ENCODE data around the gene ATF7IP. TPM values are rescaled to one million over a fixed set of nuclear protein-coding genes. Genes with fewer than 3 reads are reported as not detected.

ATF7IP gene
- total RNA-seq, 2 experiments from 2014 or later, result 99.8 to 104 TPM

GRCh38 chr12:14418451-14418890 is 53.0 kb downstream of the ATF7IP start:
- Mint-ChIP-seq H3K27me3 (ENCODE audit: low read depth) (no peaks in the 10 kb centered on the region), H3K36me3 (ENCODE audit: low read depth) (peaks cover 55% of the 10 kb centered on the region), H3K27ac (peak overlapping the region; percentile 57), H3K9me3 (ENCODE audit: insufficient read depth) (peaks cover 21% of the 10 kb centered on the region), H3K4me3 (peak overlapping the region; percentile 42), H3K4me1 (ENCODE audit: low read depth) (peaks cover 57% of the 10 kb centered on the region)
- POLR2A ChIA-PET, result interaction anchor here (1.1 to 2.7 kb wide), 8 partner anchors 16 to 355 kb away, joined by 3 to 19 read pairs (median 6); partner anchors contain the start of gene ATF7IP
- DNase-seq, result no peak
- CTCF ChIA-PET, result interaction anchor here (0.6 to 3.0 kb wide), 9 partner anchors 18 to 180 kb away, joined by 3 to 49 read pairs (median 8); partner anchors contain the start of gene ATF7IP
- peak; percentile 47 for ATAC-seq

GRCh38 chr12:14422516-14423230 is 57.2 kb downstream of the ATF7IP start:
- DNase-seq (no peak), ATAC-seq (no peak)
- peaks cover 77% of the 10 kb centered on the region for H3K36me3 Mint-ChIP-seq (ENCODE audit: low read depth)
- no peak overlapping the region for H3K4me3 Mint-ChIP-seq
- CTCF ChIA-PET, result interaction anchor here (0.9 to 3.6 kb wide), 4 partner anchors 32 to 185 kb away, joined by 5 to 15 read pairs (median 5); partner anchors contain the start of gene ATF7IP
- no peaks in the 10 kb centered on the region for H3K27me3 Mint-ChIP-seq (ENCODE audit: low read depth)
- no peak overlapping the region for H3K27ac Mint-ChIP-seq
- peaks cover 38% of the 10 kb centered on the region for H3K4me1 Mint-ChIP-seq (ENCODE audit: low read depth)
- POLR2A ChIA-PET, result no interaction called here
- peaks cover 37% of the 10 kb centered on the region for H3K9me3 Mint-ChIP-seq (ENCODE audit: insufficient read depth)

GRCh38 chr12:14424545-14424944 is 59.1 kb downstream of the ATF7IP start:
- H3K4me1 Mint-ChIP-seq (ENCODE audit: low read depth), result peaks cover 45% of the 10 kb centered on the region
- ATAC-seq (no peak), DNase-seq (no peak)
- peaks cover 88% of the 10 kb centered on the region for H3K36me3 Mint-ChIP-seq (ENCODE audit: low read depth)
- no peak overlapping the region for H3K4me3 Mint-ChIP-seq
- H3K27me3 Mint-ChIP-seq (ENCODE audit: low read depth), result no peaks in the 10 kb centered on the region
- H3K27ac Mint-ChIP-seq, result no peak overlapping the region
- H3K9me3 Mint-ChIP-seq (ENCODE audit: insufficient read depth), result peaks cover 44% of the 10 kb centered on the region
- ChIA-PET CTCF (interaction anchor here (0.8 to 1.1 kb wide), 2 partner anchors 10 to 187 kb away, joined by 3 read pairs; no protein-coding TSS in a partner anchor), POLR2A (no interaction called here)

- H3K9me3 Mint-ChIP-seq (ENCODE audit: insufficient read depth), result peaks cover 40% of the 10 kb centered on the region
- H3K4me1 Mint-ChIP-seq (ENCODE audit: low read depth), result peaks cover 37% of the 10 kb centered on the region
- H3K4me3 Mint-ChIP-seq, result no peak overlapping the region
- H3K27me3 Mint-ChIP-seq (ENCODE audit: low read depth), result no peaks in the 10 kb centered on the region
- POLR2A ChIA-PET, result no interaction called here
- DNase-seq (no peak), ATAC-seq (no peak)
- CTCF ChIA-PET, result no interaction called here
- peaks cover 89% of the 10 kb centered on the region for H3K36me3 Mint-ChIP-seq (ENCODE audit: low read depth)
- no peak overlapping the region for H3K27ac Mint-ChIP-seq
Observed at GRCh38 chr12:14426792-14427191, 61.3 kb downstream of the ATF7IP start.

GRCh38 chr12:14427929-14428328 is 62.4 kb downstream of the ATF7IP start:
- H3K4me1 Mint-ChIP-seq (ENCODE audit: low read depth), result peaks cover 31% of the 10 kb centered on the region
- no peaks in the 10 kb centered on the region for H3K27me3 Mint-ChIP-seq (ENCODE audit: low read depth)
- H3K4me3 Mint-ChIP-seq, result no peak overlapping the region
- DNase-seq (no peak), ATAC-seq (no peak)
- POLR2A ChIA-PET, result interaction anchor here (1.0 kb wide), 1 partner anchor 62 kb away, joined by 4 read pairs; the partner anchor contains the start of gene ATF7IP
- H3K27ac Mint-ChIP-seq, result no peak overlapping the region
- H3K9me3 Mint-ChIP-seq (ENCODE audit: insufficient read depth), result peaks cover 33% of the 10 kb centered on the region
- CTCF ChIA-PET, result no interaction called here
- H3K36me3 Mint-ChIP-seq (ENCODE audit: low read depth), result peaks cover 82% of the 10 kb centered on the region

GRCh38 chr12:14430394-14430986 is 65.0 kb downstream of the ATF7IP start:
- Mint-ChIP-seq H3K4me1 (ENCODE audit: low read depth) (peaks cover 26% of the 10 kb centered on the region), H3K9me3 (ENCODE audit: insufficient read depth) (peaks cover 15% of the 10 kb centered on the region), H3K27ac (peak overlapping the region; percentile 5), H3K36me3 (ENCODE audit: low read depth) (peaks cover 72% of the 10 kb centered on the region), H3K4me3 (no peak overlapping the region), H3K27me3 (ENCODE audit: low read depth) (no peaks in the 10 kb centered on the region)
- no peak for DNase-seq
- POLR2A ChIA-PET, result no interaction called here
- CTCF ChIA-PET, result interaction anchor here (2.0 kb wide), 1 partner anchor 192 kb away, joined by 7 read pairs; no protein-coding TSS in a partner anchor
- no peak for ATAC-seq

GRCh38 chr12:14431975-14432374 is 66.5 kb downstream of the ATF7IP start:
- no peak for ATAC-seq
- DNase-seq, result no peak
- peaks cover 15% of the 10 kb centered on the region for H3K9me3 Mint-ChIP-seq (ENCODE audit: insufficient read depth)
- peaks cover 26% of the 10 kb centered on the region for H3K4me1 Mint-ChIP-seq (ENCODE audit: low read depth)
- H3K36me3 Mint-ChIP-seq (ENCODE audit: low read depth), result peaks cover 70% of the 10 kb centered on the region
- no peak overlapping the region for H3K27ac Mint-ChIP-seq
- ChIA-PET CTCF (interaction anchor here (1.3 to 1.6 kb wide), 2 partner anchors 23 to 48 kb away, joined by 3 to 7 read pairs; no protein-coding TSS in a partner anchor), POLR2A (no interaction called here)
- H3K27me3 Mint-ChIP-seq (ENCODE audit: low read depth), result no peaks in the 10 kb centered on the region
- no peak overlapping the region for H3K4me3 Mint-ChIP-seq

GRCh38 chr12:14435627-14436026 is 70.1 kb downstream of the ATF7IP start:
- CTCF ChIA-PET, result interaction anchor here (1.1 to 1.2 kb wide), 3 partner anchors 70 to 250 kb away, joined by 3 to 5 read pairs (median 4); partner anchors contain the start of gene ATF7IP
- H3K27me3 Mint-ChIP-seq (ENCODE audit: low read depth), result no peaks in the 10 kb centered on the region
- ATAC-seq (no peak), DNase-seq (no peak)
- H3K36me3 Mint-ChIP-seq (ENCODE audit: low read depth), result peaks cover 63% of the 10 kb centered on the region
- H3K4me1 Mint-ChIP-seq (ENCODE audit: low read depth), result peaks cover 5% of the 10 kb centered on the region
- no peak overlapping the region for H3K4me3 Mint-ChIP-seq
- H3K27ac Mint-ChIP-seq, result no peak overlapping the region
- POLR2A ChIA-PET, result no interaction called here
- no peaks in the 10 kb centered on the region for H3K9me3 Mint-ChIP-seq (ENCODE audit: insufficient read depth)

GRCh38 chr12:14442221-14442881 is 76.9 kb downstream of the ATF7IP start:
- H3K9me3 Mint-ChIP-seq (ENCODE audit: insufficient read depth), result no peaks in the 10 kb centered on the region

GRCh38 chr12:14443531-14443930 is 78.0 kb downstream of the ATF7IP start:
- CTCF ChIA-PET, result interaction anchor here (1.4 kb wide), 1 partner anchor 11 kb away, joined by 9 read pairs; no protein-coding TSS in a partner anchor
- no peak overlapping the region for H3K27ac Mint-ChIP-seq
- no peaks in the 10 kb centered on the region for H3K27me3 Mint-ChIP-seq (ENCODE audit: low read depth)
- no peak overlapping the region for H3K4me3 Mint-ChIP-seq
- no peak for ATAC-seq
- DNase-seq, result no peak
- H3K9me3 Mint-ChIP-seq (ENCODE audit: insufficient read depth), result no peaks in the 10 kb centered on the region
- H3K4me1 Mint-ChIP-seq (ENCODE audit: low read depth), result peaks cover 2% of the 10 kb centered on the region
- POLR2A ChIA-PET, result no interaction called here
- peaks cover 77% of the 10 kb centered on the region for H3K36me3 Mint-ChIP-seq (ENCODE audit: low read depth)

More at GRCh38 chr12:14442221-14442881, 76.9 kb downstream of the ATF7IP start:
- H3K4me1 Mint-ChIP-seq (ENCODE audit: low read depth), result peaks cover 2% of the 10 kb centered on the region
- ChIA-PET CTCF (interaction anchor here (1.4 kb wide), 1 partner anchor 12 kb away, joined by 9 read pairs; no protein-coding TSS in a partner anchor), POLR2A (no interaction called here)
- no peak overlapping the region for H3K4me3 Mint-ChIP-seq
- H3K27ac Mint-ChIP-seq, result no peak overlapping the region
- DNase-seq (no peak), ATAC-seq (no peak)
- H3K36me3 Mint-ChIP-seq (ENCODE audit: low read depth), result peaks cover 73% of the 10 kb centered on the region
- H3K27me3 Mint-ChIP-seq (ENCODE audit: low read depth), result no peaks in the 10 kb centered on the region

- H3K4me1 Mint-ChIP-seq (ENCODE audit: low read depth), result peaks cover 44% of the 10 kb centered on the region
- H3K9me3 Mint-ChIP-seq (ENCODE audit: insufficient read depth), result peaks cover 3% of the 10 kb centered on the region
- ChIA-PET CTCF (no interaction called here), POLR2A (no interaction called here)
- no peak for ATAC-seq
- H3K4me3 Mint-ChIP-seq, result no peak overlapping the region
- peaks cover 86% of the 10 kb centered on the region for H3K36me3 Mint-ChIP-seq (ENCODE audit: low read depth)
- no peaks in the 10 kb centered on the region for H3K27me3 Mint-ChIP-seq (ENCODE audit: low read depth)
- no peak for DNase-seq
- H3K27ac Mint-ChIP-seq, result no peak overlapping the region
Observed at GRCh38 chr12:14450479-14450878, 85.0 kb downstream of the ATF7IP start.

Measured in activated CD8-positive, alpha-beta T cell treated with anti-CD3 and anti-CD28 coated beads, Interleukin-2, amount 10 ng/mL, durations not matched to agents 7 days and 5 days (primary cell).